Parathyroid adenoma (tissue), 2 donors: ENCODE data around the gene SLC25A21.

ENCODE experiments used
- H2AFZ ChIP-seq: fragments of 300-600 bp; sonication (generic); one replicate; pipeline ENCODE4 v1.7.0; 2017; ENCODE audit warnings: antibody characterized with exemption, mild to moderate bottlenecking
- H3K27ac ChIP-seq: fragments of 300-600 bp; sonication (generic); one replicate; pipeline ENCODE4 v1.7.0; 2017
- H3K27me3 ChIP-seq: fragments of 300-600 bp; sonication (generic); one replicate; pipeline ENCODE4 v1.7.0; 2017; ENCODE audit warnings: low read length; ENCODE audit not compliant: control insufficient read depth, insufficient read depth
- H3K36me3 ChIP-seq: fragments of 300-600 bp; sonication (generic); one replicate; pipeline ENCODE4 v1.7.0; 2017; ENCODE audit warnings: low read length; ENCODE audit not compliant: control insufficient read depth, insufficient read depth
- H3K4me1 ChIP-seq: fragments of 300-600 bp; sonication (generic); one replicate; pipeline ENCODE4 v1.7.0; 2017; ENCODE audit warnings: control low read depth
- H3K4me2 ChIP-seq: fragments of 300-600 bp; sonication (generic); one replicate; pipeline ENCODE4 v1.7.0; 2017; ENCODE audit warnings: low read length
- H3K4me3 ChIP-seq: fragments of 300-600 bp; sonication (generic); one replicate; pipeline ENCODE4 v1.7.0; 2017; ENCODE audit warnings: low read depth, low read length
- H3K79me2 ChIP-seq: fragments of 300-600 bp; sonication (generic); one replicate; pipeline ENCODE4 v1.7.0; 2017; ENCODE audit warnings: control low read depth
- H3K9ac ChIP-seq: fragments of 300-600 bp; sonication (generic); one replicate; pipeline ENCODE4 v1.7.0; 2017; ENCODE audit warnings: mild to moderate bottlenecking
- H3K9me3 ChIP-seq: fragments of 300-600 bp; sonication (generic); one replicate; pipeline ENCODE4 v1.7.0; 2017; ENCODE audit warnings: low read length; ENCODE audit not compliant: control insufficient read depth
- CTCF ChIP-seq: fragments of 300-600 bp; sonication (generic); IDR thresholded peaks from one replicate; pipeline ENCODE4 v1.7.0; 2017; ENCODE audit warnings: antibody characterized with exemption, mild to moderate bottlenecking
- donor health status: primary hyperparathyroidism.

SLC25A21 gene

GRCh38 chr14:37035401-37035800 is 137.0 kb downstream of the SLC25A21 start:
- Histone ChIP-seq H3K9ac (no peak overlapping the region), H3K27me3 (no peaks in the 10 kb centered on the region), H3K79me2 (no peaks in the 10 kb centered on the region), H3K4me1 (no peaks in the 10 kb centered on the region), H3K27ac (no peak overlapping the region), H3K9me3 (no peaks in the 10 kb centered on the region), H2AFZ (no peak overlapping the region), H3K4me3 (no peak overlapping the region), H3K4me2 (no peak overlapping the region), H3K36me3 (no peaks in the 10 kb centered on the region)
- TF ChIP-seq CTCF = no peak

- H2AFZ ChIP-seq = no peak overlapping the region
- H3K79me2 ChIP-seq = no peaks in the 10 kb centered on the region
- no peak overlapping the region for H3K9ac ChIP-seq
- H3K4me2 ChIP-seq = no peak overlapping the region
- TF ChIP-seq CTCF = no peak
- H3K36me3 ChIP-seq = no peaks in the 10 kb centered on the region
- no peaks in the 10 kb centered on the region for H3K9me3 ChIP-seq
- H3K4me3 ChIP-seq = no peak overlapping the region
- no peaks in the 10 kb centered on the region for H3K4me1 ChIP-seq
- H3K27me3 ChIP-seq = no peaks in the 10 kb centered on the region
- no peak overlapping the region for H3K27ac ChIP-seq
These were observed 137.8 kb downstream of the SLC25A21 start for GRCh38 chr14:37034410-37035285.

GRCh38 chr14:37032863-37033262 is 139.5 kb downstream of the SLC25A21 start:
- Histone ChIP-seq H3K9me3 (no peaks in the 10 kb centered on the region), H3K9ac (no peak overlapping the region), H3K79me2 (no peaks in the 10 kb centered on the region), H3K36me3 (no peaks in the 10 kb centered on the region), H3K4me2 (no peak overlapping the region), H3K4me1 (no peaks in the 10 kb centered on the region), H3K4me3 (no peak overlapping the region), H2AFZ (no peak overlapping the region), H3K27ac (no peak overlapping the region), H3K27me3 (no peaks in the 10 kb centered on the region)
- TF ChIP-seq CTCF = no peak

GRCh38 chr14:37027188-37027824 is 145.1 kb downstream of the SLC25A21 start:
- H3K79me2 ChIP-seq = no peaks in the 10 kb centered on the region
- H3K4me2 ChIP-seq = peak overlapping the region; percentile 33
- H3K27ac ChIP-seq = no peak overlapping the region
- H3K9me3 ChIP-seq = no peaks in the 10 kb centered on the region
- no peak overlapping the region for H3K9ac ChIP-seq
- H3K4me3 ChIP-seq = no peak overlapping the region
- no peak overlapping the region for H2AFZ ChIP-seq
- TF ChIP-seq CTCF = no peak
- no peaks in the 10 kb centered on the region for H3K4me1 ChIP-seq
- H3K27me3 ChIP-seq = no peaks in the 10 kb centered on the region
- H3K36me3 ChIP-seq = no peaks in the 10 kb centered on the region
